CD4-positive, alpha-beta T cell treated with Interleukin-15 for 1 hour (primary cell): ENCODE results near the gene PNLIPRP2.

Source experiments
- DNase-seq: peaks from one replicate; pipeline ENCODE4 v3.0.0-alpha.2; 2020

Gene PNLIPRP2

GRCh38 chr10:116620423-116621400, at the start of gene PNLIPRP2:
Gene PNLIPRP2 (plus strand): TSS chr10:116620953.
- DNase-seq, result no peak

GRCh38 chr10:116574797-116575196, 46.0 kb upstream of the PNLIPRP2 start:
- DNase-seq, result no peak

GRCh38 chr10:116587878-116588591, 32.7 kb upstream of the PNLIPRP2 start:
- DNase-seq, result no peak

GRCh38 chr10:116588995-116589394, 31.8 kb upstream of the PNLIPRP2 start:
- no peak for DNase-seq

- DNase-seq, result no peak
These were observed 30.8 kb upstream of the PNLIPRP2 start for GRCh38 chr10:116589926-116590325.

GRCh38 chr10:116590590-116591444, 29.9 kb upstream of the PNLIPRP2 start, which contains the start of gene PNLIPRP1:
Gene PNLIPRP1 (plus strand): TSS chr10:116590959. CDS start chr10:116591130, 171 bp downstream.
- DNase-seq, result no peak

- DNase-seq, result no peak
These were observed 27.5 kb upstream of the PNLIPRP2 start for GRCh38 chr10:116593139-116593740.

- DNase-seq, result no peak
These were observed 26.2 kb upstream of the PNLIPRP2 start for GRCh38 chr10:116594525-116595035.

GRCh38 chr10:116596062-116596461, 24.7 kb upstream of the PNLIPRP2 start:
- no peak for DNase-seq

- no peak for DNase-seq
These were observed 23.2 kb upstream of the PNLIPRP2 start for GRCh38 chr10:116597543-116597942.

GRCh38 chr10:116598329-116598728, 22.4 kb upstream of the PNLIPRP2 start:
- no peak for DNase-seq

GRCh38 chr10:116599991-116600390, 20.8 kb upstream of the PNLIPRP2 start:
- DNase-seq, result no peak

- DNase-seq, result no peak
These were observed 17.9 kb upstream of the PNLIPRP2 start for GRCh38 chr10:116602648-116603400.

- no peak for DNase-seq
These were observed 14.7 kb upstream of the PNLIPRP2 start for GRCh38 chr10:116606061-116606483.

- DNase-seq, result no peak
These were observed 13.4 kb upstream of the PNLIPRP2 start for GRCh38 chr10:116607336-116607735.

GRCh38 chr10:116608686-116609594, 11.8 kb upstream of the PNLIPRP2 start:
- DNase-seq, result no peak

- no peak for DNase-seq
These were observed 10.2 kb upstream of the PNLIPRP2 start for GRCh38 chr10:116610443-116611152.

- no peak for DNase-seq
These were observed 9.6 kb upstream of the PNLIPRP2 start for GRCh38 chr10:116611153-116611545.

GRCh38 chr10:116612107-116612769, 8.5 kb upstream of the PNLIPRP2 start:
- no peak for DNase-seq
